GM23248 (cell line): Measurements from ENCODE around the gene RFTN1. TPM values are rescaled to one million over a fixed set of nuclear protein-coding genes. Genes with fewer than 3 reads are reported as not detected.

ENCODE experiments used
- DNase-seq: peaks from one replicate; pipeline ENCODE4 v3.0.0-alpha.2; 2015
- H2AFZ ChIP-seq: fragments of 200-600 bp; sonication (generic); 2 replicates; pipeline ENCODE4 v1.6.1; 2016; ENCODE audit warnings: antibody characterized with exemption
- H3F3A ChIP-seq: fragments of 200-600 bp; sonication (generic); 2 replicates; pipeline ENCODE4 v1.6.1; 2016; ENCODE audit warnings: mild to moderate bottlenecking, antibody characterized with exemption, mixed run types; ENCODE audit not compliant: insufficient read depth
- H3K27ac ChIP-seq: fragments of 200-600 bp; sonication (generic); 2 replicates; pipeline ENCODE4 v1.5.1; 2016; ENCODE audit warnings: mild to moderate bottlenecking
- H3K27me3 ChIP-seq: fragments of 200-600 bp; sonication (generic); replicated peaks from 2 replicates; pipeline ENCODE4 v1.6.1; 2016; ENCODE audit warnings: mild to moderate bottlenecking; ENCODE audit not compliant: insufficient read depth
- H3K36me3 ChIP-seq: fragments of 200-600 bp; sonication (generic); 2 replicates; pipeline ENCODE4 v1.6.1; 2016; ENCODE audit warnings: low read depth, mild to moderate bottlenecking
- H3K4me1 ChIP-seq: fragments of 200-600 bp; sonication (generic); 2 replicates; pipeline ENCODE4 v1.6.1; 2016; ENCODE audit warnings: mild to moderate bottlenecking; ENCODE audit not compliant: insufficient read depth
- H3K4me2 ChIP-seq: fragments of 200-600 bp; sonication (generic); one replicate; pipeline ENCODE4 v1.6.1; 2016; ENCODE audit warnings: mild to moderate bottlenecking; ENCODE audit not compliant: unreplicated experiment
- H3K4me3 ChIP-seq: fragments of 200-600 bp; sonication (generic); 2 replicates; pipeline ENCODE4 v1.5.1; 2016; ENCODE audit warnings: mild to moderate bottlenecking
- H3K79me2 ChIP-seq: fragments of 200-600 bp; sonication (generic); 2 replicates; pipeline ENCODE4 v1.6.1; 2016; ENCODE audit warnings: mild to moderate bottlenecking; ENCODE audit not compliant: insufficient read depth
- H3K9ac ChIP-seq: fragments of 200-600 bp; sonication (generic); 2 replicates; pipeline ENCODE4 v1.6.1; 2016; ENCODE audit warnings: mild to moderate bottlenecking
- H3K9me2 ChIP-seq: fragments of 200-600 bp; sonication (generic); 2 replicates; pipeline ENCODE4 v1.6.1; 2016; ENCODE audit warnings: mixed run types, mild to moderate bottlenecking, moderate library complexity; ENCODE audit not compliant: insufficient read depth
- H3K9me3 ChIP-seq: fragments of 200-600 bp; sonication (generic); one replicate; pipeline ENCODE4 v1.6.1; 2017; ENCODE audit warnings: low read depth
- H4K20me1 ChIP-seq: fragments of 200-600 bp; sonication (generic); 2 replicates; pipeline ENCODE4 v1.6.0; 2016; ENCODE audit not compliant: insufficient read depth
- EZH2 ChIP-seq: fragments of 200-600 bp; sonication (generic); IDR thresholded peaks from 2 replicates; pipeline ENCODE4 v1.6.1; 2018; ENCODE audit warnings: antibody characterized with exemption, mild to moderate bottlenecking; ENCODE audit not compliant: insufficient read depth, poor library complexity, severe bottlenecking
- EZH2phosphoT487 ChIP-seq: fragments of 200-600 bp; sonication (generic); IDR thresholded peaks from 2 replicates; pipeline ENCODE4 v1.6.1; 2018; ENCODE audit warnings: antibody characterized with exemption, moderate library complexity, mild to moderate bottlenecking, low read depth; ENCODE audit not compliant: insufficient read depth
- WGBS, 2 experiments: methylation state at CpG; one replicate each; pipeline ENCODE4 v1.1.6; 2015 to 2017; ENCODE audit warnings: low lambda C conversion rate in 2 of 2, low coverage in 1 of 2; ENCODE audit errors: missing lambda C conversion rate in 2 of 2; 5-methylcytosine and 5-hydroxymethylcytosine counted together
- in situ Hi-C: fragments of 300-500 bp; cut with MboI; formaldehyde crosslinking; loops from 2 replicates; pipeline ENCODE4 v1.15.0; 2020
- polyA plus RNA-seq: library from polyadenylated mRNA; unstranded; fragments of >200 nt; fragmentation: Nextera tagmentation; extraction: Ambion mirVana; gene quantifications from 2 replicates; pipeline ENCODE4 v1.2.1, GENCODE V29; 2016
- total RNA-seq: library from RNA; depleted of rRNA; stranded (reverse); fragments of >200 nt; shearing (Covaris generic); gene quantifications from 2 replicates; pipeline ENCODE4 v1.2.3, GENCODE V29; 2014

The RFTN1 gene
- total and polyA plus RNA-seq, 2 experiments from 2014 or later = 43.1 to 77.7 TPM

- H3K27me3 ChIP-seq = no peaks in the 10 kb centered on the region
- in situ Hi-C loops = no loop called here
- no peaks in the 10 kb centered on the region for H3K79me2 ChIP-seq
- H4K20me1 ChIP-seq = no peaks in the 10 kb centered on the region
- H3K4me1 ChIP-seq = peaks cover 26% of the 10 kb centered on the region
- no peaks in the 10 kb centered on the region for H3K9me2 ChIP-seq
- H3K4me2 ChIP-seq = no peak overlapping the region
- DNase-seq = no peak
- 95 to 99% methylated on average over 3 of the region's 3 CpGs for WGBS, 2 experiments
- H3K36me3 ChIP-seq = no peaks in the 10 kb centered on the region; the same call in 1 of the 2 replicates
- H3K4me3 ChIP-seq = no peak overlapping the region
- no peak overlapping the region for H3K27ac ChIP-seq
- TF ChIP-seq EZH2phosphoT487 (no peak), EZH2 (no peak)
- H3F3A ChIP-seq = peaks cover 28% of the 10 kb centered on the region
- H3K9me3 ChIP-seq = no peaks in the 10 kb centered on the region
- H3K9ac ChIP-seq = no peak overlapping the region
- no peak overlapping the region for H2AFZ ChIP-seq
Measured at GRCh38 chr3:16331319-16331883, 182.1 kb downstream of the RFTN1 start.

- Histone ChIP-seq H2AFZ (no peak overlapping the region), H3K9ac (no peak overlapping the region), H4K20me1 (no peaks in the 10 kb centered on the region), H3K36me3 (no peaks in the 10 kb centered on the region; the same call in 1 of the 2 replicates), H3K4me2 (no peak overlapping the region), H3K4me3 (no peak overlapping the region), H3K27ac (no peak overlapping the region), H3K9me2 (no peaks in the 10 kb centered on the region), H3K4me1 (peaks cover 21% of the 10 kb centered on the region), H3K9me3 (no peaks in the 10 kb centered on the region), H3F3A (peaks cover 28% of the 10 kb centered on the region), H3K79me2 (no peaks in the 10 kb centered on the region), H3K27me3 (no peaks in the 10 kb centered on the region)
- TF ChIP-seq EZH2 (no peak), EZH2phosphoT487 (no peak)
- WGBS, 2 experiments = 94 to 96% methylated on average over 4 of the region's 4 CpGs
- in situ Hi-C loops = no loop called here
- no peak for DNase-seq
Measured at GRCh38 chr3:16330351-16330750, 183.1 kb downstream of the RFTN1 start.

- H3K4me2 ChIP-seq = no peak overlapping the region
- no peaks in the 10 kb centered on the region for H3K79me2 ChIP-seq
- no peak overlapping the region for H2AFZ ChIP-seq
- in situ Hi-C loops = no loop called here
- no peak overlapping the region for H3K27ac ChIP-seq
- H3K27me3 ChIP-seq = no peaks in the 10 kb centered on the region
- no peaks in the 10 kb centered on the region for H3K9me2 ChIP-seq
- H3K36me3 ChIP-seq = no peaks in the 10 kb centered on the region; the same call in 1 of the 2 replicates
- TF ChIP-seq EZH2phosphoT487 = no peak
- no peak for TF ChIP-seq EZH2
- H3K4me3 ChIP-seq = no peak overlapping the region
- H3K9ac ChIP-seq = no peak overlapping the region
- 94 to 95% methylated on average over 9 of the region's 9 CpGs for WGBS, 2 experiments
- H3F3A ChIP-seq = peaks cover 28% of the 10 kb centered on the region
- DNase-seq = no peak
- no peaks in the 10 kb centered on the region for H4K20me1 ChIP-seq
- H3K9me3 ChIP-seq = no peaks in the 10 kb centered on the region
- peaks cover 18% of the 10 kb centered on the region for H3K4me1 ChIP-seq
Measured at GRCh38 chr3:16329826-16330129, 183.7 kb downstream of the RFTN1 start.

- peaks cover 18% of the 10 kb centered on the region for H3K4me1 ChIP-seq
- WGBS, 2 experiments = 91 to 94% methylated on average over 15 of the region's 15 CpGs
- no peaks in the 10 kb centered on the region for H3K79me2 ChIP-seq
- no peak overlapping the region for H3K27ac ChIP-seq
- no peak overlapping the region for H3K4me2 ChIP-seq
- H3K9me2 ChIP-seq = no peaks in the 10 kb centered on the region
- H3K9me3 ChIP-seq = no peaks in the 10 kb centered on the region
- DNase-seq = no peak
- H2AFZ ChIP-seq = no peak overlapping the region
- peaks cover 23% of the 10 kb centered on the region for H3F3A ChIP-seq
- no peak overlapping the region for H3K9ac ChIP-seq
- TF ChIP-seq EZH2 (no peak), EZH2phosphoT487 (no peak)
- H3K36me3 ChIP-seq = no peaks in the 10 kb centered on the region; the same call in 1 of the 2 replicates
- H3K27me3 ChIP-seq = no peaks in the 10 kb centered on the region
- in situ Hi-C loops = no loop called here
- no peak overlapping the region for H3K4me3 ChIP-seq
- H4K20me1 ChIP-seq = no peaks in the 10 kb centered on the region
Measured at GRCh38 chr3:16329036-16329825, 184.3 kb downstream of the RFTN1 start.
